Measurements from ENCODE around the gene ZNF573.

ZNF573 gene

DNA sequence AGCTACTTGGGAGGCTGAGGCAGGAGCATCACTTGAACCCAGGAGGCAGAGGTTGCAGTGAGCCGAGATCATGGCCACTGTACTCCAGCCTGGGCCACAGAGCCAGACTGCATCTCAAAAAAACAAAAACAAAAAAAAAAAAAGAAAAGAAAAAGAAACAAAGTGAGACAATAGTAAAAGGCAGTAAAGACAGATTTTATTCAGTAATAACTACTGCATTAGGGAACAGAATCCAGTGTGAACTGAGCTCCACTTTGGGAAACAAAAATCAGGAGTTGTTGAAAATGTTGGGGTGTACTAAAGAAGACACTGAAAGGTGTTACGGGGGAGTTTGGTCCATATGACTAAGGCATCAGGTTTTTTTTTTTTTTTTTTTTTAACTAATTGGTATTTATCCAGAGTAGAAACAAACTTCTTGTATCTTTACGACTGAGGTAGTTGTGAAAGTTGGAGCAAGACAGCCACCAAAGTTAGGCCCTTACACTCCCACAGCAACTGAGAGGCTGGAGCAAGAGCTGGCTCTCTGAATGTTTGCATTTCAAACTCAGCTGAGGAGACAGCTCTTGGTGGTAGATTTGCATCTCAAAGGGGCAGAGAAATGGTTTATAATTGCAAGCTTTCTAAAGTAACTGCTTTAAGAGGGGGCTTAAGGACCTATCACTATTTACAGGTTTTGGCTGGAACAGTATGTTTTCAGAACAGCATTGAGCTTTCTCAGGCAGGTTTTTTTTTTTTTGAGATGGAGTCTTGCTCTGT is 84.1 kb downstream of the ZNF573 start:
- DNase-seq (ENCODE audit: low spot score): no peak

DNA sequence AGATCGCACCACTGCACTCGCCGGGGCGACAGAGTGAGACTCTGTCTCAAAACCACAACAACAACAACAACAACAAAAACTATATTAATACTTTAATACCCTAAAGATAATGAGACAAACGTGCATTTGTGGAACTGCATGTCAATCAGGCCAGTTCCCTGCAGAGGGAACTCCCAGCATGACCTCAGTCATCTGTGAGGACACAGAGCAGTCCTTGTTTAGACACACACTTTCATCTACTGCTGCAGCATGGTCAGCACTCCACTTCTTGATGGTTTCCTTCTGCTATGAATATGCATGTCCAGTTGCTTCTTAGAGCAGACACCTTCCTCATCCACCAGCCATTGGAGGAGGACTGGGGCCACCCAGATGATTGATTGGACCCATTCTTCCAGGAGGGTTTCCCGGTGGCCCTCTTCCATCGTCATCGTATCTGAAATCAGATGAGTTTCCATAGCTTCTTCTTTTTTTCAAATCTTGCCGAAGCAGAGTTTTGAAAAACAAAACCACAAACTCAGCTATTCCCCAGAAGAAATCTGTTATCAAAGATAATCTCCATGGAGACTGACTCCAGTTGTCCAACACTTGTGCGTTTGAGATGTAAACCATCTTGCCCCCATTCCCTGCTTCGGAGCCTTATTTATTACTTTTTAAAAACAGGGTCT is 86.3 kb downstream of the ZNF573 start:
- DNase-seq (ENCODE audit: low spot score): no peak

DNA sequence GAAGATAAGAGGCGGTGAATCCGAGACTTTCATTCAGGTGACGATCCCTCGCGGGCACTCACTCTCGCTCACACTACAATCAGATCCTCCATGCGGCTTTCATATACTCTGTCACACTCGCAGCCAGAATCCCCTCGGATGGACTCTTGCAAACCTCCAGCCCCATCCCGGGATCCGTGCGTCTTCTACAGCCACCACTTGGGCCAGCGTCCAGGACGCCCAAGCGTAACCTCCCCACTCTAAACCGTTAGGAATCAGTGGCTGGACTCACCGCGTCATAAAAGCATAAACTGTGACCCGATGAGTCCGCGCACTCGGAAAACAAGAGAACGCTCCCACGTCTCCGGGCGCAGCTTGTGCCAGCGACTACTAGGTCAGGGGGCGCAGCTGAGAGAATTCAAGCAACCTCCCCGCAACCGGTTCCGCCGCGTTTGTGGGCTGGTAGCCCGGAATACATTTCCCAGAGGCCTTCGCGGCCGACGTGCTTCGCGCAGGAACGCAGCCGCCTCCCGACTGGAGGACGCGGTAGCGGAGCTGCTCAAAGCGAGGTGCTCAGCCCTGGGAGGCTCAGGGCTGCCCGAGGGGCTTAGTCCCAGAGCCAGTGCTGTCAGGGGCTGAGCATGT is 87.4 kb downstream of the ZNF573 start:
- DNase-seq (ENCODE audit: low spot score): peak; percentile 78
